ENCODE results near the gene TNK1.

The TNK1 gene

DNA sequence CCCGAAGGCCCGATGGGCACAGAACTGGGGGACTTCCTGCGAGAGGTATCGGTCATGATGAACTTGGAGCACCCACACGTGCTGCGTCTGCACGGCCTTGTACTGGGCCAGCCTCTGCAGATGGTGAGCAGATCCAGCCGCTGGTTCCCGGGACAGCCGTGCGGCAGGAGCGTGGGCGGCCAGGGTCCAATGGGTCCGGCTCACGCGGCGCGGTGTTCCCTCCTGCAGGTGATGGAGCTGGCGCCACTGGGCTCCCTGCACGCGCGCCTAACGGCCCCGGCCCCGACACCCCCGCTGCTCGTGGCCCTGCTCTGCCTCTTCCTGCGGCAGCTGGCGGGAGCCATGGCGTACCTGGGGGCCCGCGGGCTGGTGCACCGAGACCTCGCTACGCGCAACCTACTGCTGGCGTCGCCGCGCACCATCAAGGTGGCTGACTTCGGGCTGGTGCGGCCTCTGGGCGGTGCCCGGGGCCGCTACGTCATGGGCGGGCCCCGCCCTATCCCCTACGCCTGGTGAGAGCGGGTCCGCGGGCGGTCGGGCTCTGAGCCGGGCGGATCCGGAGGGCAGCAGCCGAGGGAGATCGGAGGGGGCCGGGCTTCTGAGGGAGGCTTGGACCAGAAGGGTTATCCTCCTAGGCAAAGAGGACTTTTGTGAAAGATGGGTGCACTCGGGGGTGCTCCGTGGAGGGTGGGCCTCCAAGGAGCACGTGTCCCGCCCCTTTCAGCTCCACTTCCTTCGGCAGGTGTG lies 3.0 kb downstream of the TNK1 start:
- Histone ChIP-seq H3K36me3 (ENCODE audit: control insufficient read depth, insufficient read depth, low read length) (peaks cover 2% of the 10 kb centered on the region; the same call in 1 of the 2 replicates), H3K27me3 (replicated peaks; ENCODE audit: control insufficient read depth, insufficient read depth, low read length) (no peaks in the 10 kb centered on the region; the same call in 1 of the 2 replicates), H3K4me3 (replicated peaks; ENCODE audit: low read depth, low read length) (peak overlapping the region; percentile 64)
- DNase-seq (ENCODE audit: extremely low read depth, insufficient read length) = peak; percentile 82
- TF ChIP-seq, protein P1, sequence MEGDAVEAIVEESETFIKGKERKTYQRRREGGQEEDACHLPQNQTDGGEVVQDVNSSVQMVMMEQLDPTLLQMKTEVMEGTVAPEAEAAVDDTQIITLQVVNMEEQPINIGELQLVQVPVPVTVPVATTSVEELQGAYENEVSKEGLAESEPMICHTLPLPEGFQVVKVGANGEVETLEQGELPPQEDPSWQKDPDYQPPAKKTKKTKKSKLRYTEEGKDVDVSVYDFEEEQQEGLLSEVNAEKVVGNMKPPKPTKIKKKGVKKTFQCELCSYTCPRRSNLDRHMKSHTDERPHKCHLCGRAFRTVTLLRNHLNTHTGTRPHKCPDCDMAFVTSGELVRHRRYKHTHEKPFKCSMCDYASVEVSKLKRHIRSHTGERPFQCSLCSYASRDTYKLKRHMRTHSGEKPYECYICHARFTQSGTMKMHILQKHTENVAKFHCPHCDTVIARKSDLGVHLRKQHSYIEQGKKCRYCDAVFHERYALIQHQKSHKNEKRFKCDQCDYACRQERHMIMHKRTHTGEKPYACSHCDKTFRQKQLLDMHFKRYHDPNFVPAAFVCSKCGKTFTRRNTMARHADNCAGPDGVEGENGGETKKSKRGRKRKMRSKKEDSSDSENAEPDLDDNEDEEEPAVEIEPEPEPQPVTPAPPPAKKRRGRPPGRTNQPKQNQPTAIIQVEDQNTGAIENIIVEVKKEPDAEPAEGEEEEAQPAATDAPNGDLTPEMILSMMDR (IDR thresholded peaks at IDR 0.05; ENCODE audit: insufficient read depth, low read length, poor library complexity, severe bottlenecking) = no peak

DNA sequence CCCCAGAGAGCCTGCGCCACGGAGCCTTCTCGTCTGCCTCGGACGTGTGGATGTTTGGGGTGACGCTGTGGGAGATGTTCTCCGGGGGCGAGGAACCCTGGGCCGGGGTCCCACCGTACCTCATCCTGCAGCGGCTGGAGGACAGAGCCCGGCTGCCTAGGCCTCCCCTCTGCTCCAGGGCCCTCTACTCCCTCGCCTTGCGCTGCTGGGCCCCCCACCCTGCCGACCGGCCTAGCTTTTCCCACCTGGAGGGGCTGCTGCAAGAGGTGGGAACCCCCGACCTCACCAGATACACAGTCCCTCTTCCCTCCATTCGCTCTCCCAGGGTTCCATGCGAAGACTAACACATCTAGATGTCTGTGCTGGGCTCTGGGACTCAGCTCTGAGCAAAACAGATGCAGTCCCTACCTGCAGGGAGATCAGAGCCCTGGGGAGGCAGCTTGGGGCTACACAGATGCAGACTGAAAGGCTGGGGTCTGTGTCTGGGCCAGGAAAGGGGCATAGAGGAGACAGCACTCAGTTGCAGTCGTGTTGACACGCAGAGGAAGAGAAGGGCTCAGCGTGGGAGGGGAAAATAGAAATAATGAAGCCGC lies 3.7 kb downstream of the TNK1 start:
- H3K27me3 ChIP-seq (replicated peaks; ENCODE audit: control insufficient read depth, insufficient read depth, low read length) = no peaks in the 10 kb centered on the region; the same call in 1 of the 2 replicates
- no peak for DNase-seq (ENCODE audit: extremely low read depth, insufficient read length)
- TF ChIP-seq, protein P1 (IDR thresholded peaks at IDR 0.05; ENCODE audit: insufficient read depth, low read length, poor library complexity, severe bottlenecking) = no peak
- H3K36me3 ChIP-seq (ENCODE audit: control insufficient read depth, insufficient read depth, low read length) = peaks cover 5% of the 10 kb centered on the region; the same call in 1 of the 2 replicates
- peak overlapping the region; percentile 64 for H3K4me3 ChIP-seq (replicated peaks; ENCODE audit: low read depth, low read length)

DNA sequence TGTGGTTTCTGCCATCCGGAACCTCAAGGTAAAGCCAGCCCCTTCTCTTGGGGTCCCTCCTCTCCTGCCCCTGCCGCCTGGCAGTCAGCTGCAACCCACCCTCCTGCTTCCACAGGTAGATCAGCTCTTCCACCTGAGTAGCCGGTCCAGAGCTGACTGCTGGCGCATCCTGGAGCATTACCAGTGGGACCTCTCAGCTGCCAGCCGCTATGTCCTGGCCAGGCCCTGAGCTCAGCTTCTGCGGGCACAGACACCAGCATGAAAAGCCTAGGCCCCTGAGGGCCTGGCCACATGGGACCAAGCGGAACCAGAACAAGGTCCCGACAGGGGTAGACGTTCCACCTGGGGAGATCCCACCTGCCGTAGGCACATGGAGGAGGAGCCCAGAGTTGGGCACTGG lies 8.0 kb downstream of the TNK1 start:
- no peak for DNase-seq (ENCODE audit: extremely low read depth, insufficient read length)

DNA sequence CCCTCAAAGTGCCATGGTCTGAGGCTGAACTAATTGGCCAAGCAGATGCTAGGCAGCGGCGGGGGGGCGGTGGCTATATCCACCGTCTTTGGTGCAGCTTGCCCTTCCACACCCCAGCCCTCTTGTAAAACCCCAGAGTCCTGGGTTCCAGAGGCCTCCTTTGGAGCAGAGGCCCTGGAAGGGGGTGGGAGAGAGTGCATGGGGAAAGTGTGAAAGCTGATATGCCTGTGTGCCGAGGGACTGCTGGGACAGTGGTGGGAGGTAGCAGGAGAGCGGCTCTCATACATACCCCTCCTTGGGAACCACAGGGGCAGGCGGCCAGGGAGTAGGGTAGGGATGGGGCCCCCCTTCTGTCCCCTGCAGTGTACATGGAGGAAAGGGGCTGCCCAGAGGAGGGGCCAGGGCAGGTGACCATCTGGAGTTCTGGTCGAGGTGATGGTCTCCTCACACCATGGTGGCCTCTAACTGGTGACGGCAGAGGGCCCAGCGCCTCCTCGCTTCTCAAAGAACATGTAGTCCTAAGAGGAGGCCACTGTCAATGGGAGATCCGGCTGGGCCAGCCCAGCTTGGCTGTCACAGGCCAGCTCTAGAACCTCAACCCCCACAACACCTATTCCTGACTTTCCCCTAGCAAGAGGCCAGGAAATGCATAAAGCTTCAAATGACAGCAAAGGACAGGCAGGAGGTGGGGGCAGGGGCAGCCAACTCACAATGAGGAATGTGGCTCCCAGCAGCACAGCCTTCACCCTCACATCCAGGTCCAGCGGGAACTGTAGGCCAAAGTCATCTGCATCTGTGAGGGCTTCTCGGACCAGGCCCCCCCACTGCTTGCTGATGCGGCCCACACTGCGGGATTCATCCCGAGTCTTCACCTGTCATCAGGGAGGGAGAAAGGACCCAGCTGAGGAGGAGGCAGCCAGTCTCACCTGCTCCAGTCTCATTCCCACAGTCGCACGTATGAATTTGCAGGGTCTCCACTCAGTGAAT lies 9.3 kb downstream of the TNK1 start:
- TF ChIP-seq, protein P1 (IDR thresholded peaks at IDR 0.05; ENCODE audit: insufficient read depth, low read length, poor library complexity, severe bottlenecking) = no peak
- no peaks in the 10 kb centered on the region for H3K27me3 ChIP-seq (replicated peaks; ENCODE audit: control insufficient read depth, insufficient read depth, low read length)
- peaks cover 14% of the 10 kb centered on the region for H3K36me3 ChIP-seq (ENCODE audit: control insufficient read depth, insufficient read depth, low read length)
- DNase-seq (ENCODE audit: extremely low read depth, insufficient read length) = no peak
- no peak overlapping the region for H3K4me3 ChIP-seq (replicated peaks; ENCODE audit: low read depth, low read length)

More for the DNA sequence above, 8.0 kb downstream of the TNK1 start:
- peaks cover 14% of the 10 kb centered on the region for H3K36me3 ChIP-seq (ENCODE audit: control insufficient read depth, insufficient read depth, low read length)
- no peaks in the 10 kb centered on the region for H3K27me3 ChIP-seq (replicated peaks; ENCODE audit: control insufficient read depth, insufficient read depth, low read length)
- TF ChIP-seq, protein P1 (IDR thresholded peaks at IDR 0.05; ENCODE audit: insufficient read depth, low read length, poor library complexity, severe bottlenecking) = no peak
- H3K4me3 ChIP-seq (replicated peaks; ENCODE audit: low read depth, low read length) = no peak overlapping the region

DNA sequence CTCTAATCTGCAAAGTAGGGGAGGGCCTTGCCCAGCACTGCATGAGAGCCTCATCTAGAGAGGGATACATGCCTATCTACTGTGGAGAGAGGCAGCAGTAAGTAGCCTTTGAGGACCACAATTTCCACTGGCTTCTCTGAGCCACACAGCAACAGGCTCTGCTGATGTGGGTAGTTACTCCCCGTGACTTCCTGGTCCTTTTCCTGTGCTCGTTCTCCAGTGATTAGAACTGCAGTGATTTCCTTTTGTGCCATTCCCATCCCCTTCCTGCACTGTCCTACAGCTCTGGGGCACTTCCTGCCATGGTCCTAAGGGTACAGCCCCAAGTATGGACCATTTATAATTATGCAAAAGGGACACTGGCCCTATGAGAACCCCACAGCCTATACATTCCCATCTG lies 10.4 kb downstream of the TNK1 start:
- peaks cover 14% of the 10 kb centered on the region for H3K36me3 ChIP-seq (ENCODE audit: control insufficient read depth, insufficient read depth, low read length)

More for the DNA sequence above, 10.4 kb downstream of the TNK1 start:
- no peak overlapping the region for H3K4me3 ChIP-seq (replicated peaks; ENCODE audit: low read depth, low read length)
- TF ChIP-seq, protein P1 (IDR thresholded peaks at IDR 0.05; ENCODE audit: insufficient read depth, low read length, poor library complexity, severe bottlenecking) = no peak
- no peaks in the 10 kb centered on the region for H3K27me3 ChIP-seq (replicated peaks; ENCODE audit: control insufficient read depth, insufficient read depth, low read length)
- DNase-seq (ENCODE audit: extremely low read depth, insufficient read length) = no peak

Data from GM06990 (cell line).